Measurements from ENCODE around the gene GPR146. TPM values are rescaled to one million over a fixed set of nuclear protein-coding genes. Genes with fewer than 3 reads are reported as not detected.

Gene GPR146
- total RNA-seq, 8 experiments from 2014 or later, result 1.00 to 4.6 (median 1.4) TPM

DNA sequence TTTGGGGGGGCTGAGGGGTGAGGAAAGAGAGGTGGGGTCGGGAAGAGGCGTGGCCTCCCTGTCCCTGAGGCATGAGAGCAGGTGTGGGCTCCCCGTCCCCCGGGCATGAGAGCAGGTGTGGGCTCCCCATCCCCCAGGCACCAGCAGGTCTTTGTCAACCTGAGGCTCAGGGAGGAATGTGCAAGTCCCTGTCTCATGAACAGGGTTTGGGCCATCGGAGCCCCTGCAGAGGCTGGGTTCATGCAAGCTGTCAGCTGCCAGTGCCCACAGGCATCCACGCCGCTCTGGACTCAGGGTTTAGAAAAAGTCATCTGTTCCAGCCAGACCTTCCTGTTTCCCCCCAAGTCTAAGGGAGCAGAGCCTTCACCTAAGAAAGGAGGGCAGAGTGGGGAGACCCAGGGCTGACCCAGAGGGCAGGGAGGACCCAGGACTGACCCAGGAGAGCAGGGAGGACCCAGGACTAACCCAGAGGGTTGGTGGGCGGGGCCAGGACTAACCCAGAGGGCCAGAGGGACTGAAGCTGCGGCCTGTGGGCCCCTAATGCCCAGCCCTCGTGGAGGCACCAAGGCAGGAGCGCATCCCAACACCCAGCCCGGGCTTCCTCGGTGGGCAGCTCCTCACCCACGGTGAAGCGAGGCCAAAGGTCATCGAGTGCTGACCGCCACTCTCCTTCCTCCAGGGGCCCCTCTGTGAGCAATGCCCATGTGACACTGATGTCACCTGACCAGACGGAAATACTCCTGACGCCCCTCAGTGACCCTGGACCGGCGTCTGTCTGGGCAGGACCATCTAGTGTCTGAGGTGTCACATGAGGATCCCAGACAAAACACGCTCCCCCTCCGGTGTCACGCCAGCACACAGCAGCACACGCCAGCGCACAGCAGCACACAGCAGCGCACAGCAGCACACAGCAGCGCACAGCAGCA is 28.9 kb upstream of the GPR146 start:
- in situ Hi-C loops (cut with MboI; ENCODE audit: low pct_unique_long_range_greater_than_20kb in 2 of 9, low sequenced_read_pairs in 9 of 9, unreplicated experiment in 9 of 9), result no loop called here
- Histone ChIP-seq H3K4me1 (replicated peaks in 1 of 2) (peaks cover 6 to 11% of the 10 kb centered on the region in 2 donors), H3K27ac (peak overlapping the region in 1 of 2 donors; percentile 37), H3K4me3 (no peak overlapping the region)
- peak in 5 of 8 experiments; percentile 43 to 66 (median 55) for ATAC-seq (replicated peaks in 6 of 8)
- 72 to 100% (median 90%) methylated on average over 1 to 5 of the region's 28 CpGs; no CpG with 5 or more reads in 4 of the 10 experiments for WGBS, 10 experiments

DNA sequence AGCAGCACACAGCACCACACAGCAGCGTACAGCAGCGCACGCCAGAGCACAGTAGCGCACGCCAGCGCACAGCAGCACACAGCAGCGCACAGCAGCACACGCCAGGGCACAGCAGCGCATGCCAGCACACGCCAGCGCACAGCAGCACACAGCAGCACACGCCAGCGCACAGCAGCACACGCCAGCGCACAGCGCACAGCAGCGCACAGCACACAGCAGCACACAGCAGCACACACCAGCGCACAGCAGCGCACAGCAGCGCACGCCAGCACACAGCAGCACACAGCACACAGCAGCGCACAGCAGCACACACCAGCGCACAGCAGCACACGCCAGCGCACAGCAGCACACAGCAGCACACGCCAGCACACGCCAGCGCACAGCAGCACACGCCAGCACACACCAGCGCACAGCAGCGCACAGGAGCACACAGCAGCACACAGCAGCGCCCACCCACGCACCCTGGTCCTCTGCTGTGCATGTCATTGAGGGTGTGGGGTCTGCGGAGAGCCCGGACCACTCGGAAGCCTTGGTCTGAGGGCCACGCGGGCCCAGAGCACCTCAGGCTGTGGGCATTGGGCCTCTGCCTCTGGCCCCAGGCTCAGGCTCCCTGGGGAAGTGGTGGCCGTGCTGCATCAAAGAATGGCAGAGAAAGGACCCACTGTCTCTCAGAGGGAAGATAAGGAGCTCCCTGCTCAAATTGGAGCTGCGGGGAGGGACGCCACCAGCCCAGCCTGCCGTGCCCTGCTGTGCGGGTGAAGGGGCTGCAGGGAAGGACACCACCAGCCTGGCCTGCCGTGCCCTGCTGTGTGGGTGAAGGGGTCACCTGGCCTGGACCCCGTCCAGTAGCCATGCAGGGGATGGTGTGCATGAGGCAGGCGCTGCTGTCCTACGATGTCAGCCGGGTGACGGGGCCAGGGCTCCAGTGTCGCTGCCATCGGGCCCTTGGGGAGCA is 27.5 kb upstream of the GPR146 start:
- in situ Hi-C loops (cut with MboI; ENCODE audit: low pct_unique_long_range_greater_than_20kb in 2 of 9, low sequenced_read_pairs in 9 of 9, unreplicated experiment in 9 of 9), result no loop called here
- H3K27ac ChIP-seq, result no peak overlapping the region
- 82 to 100% (median 90%) methylated on average over 2 to 5 of the region's 51 CpGs; no CpG with 5 or more reads in 5 of the 10 experiments for WGBS, 10 experiments
- H3K4me1 ChIP-seq (replicated peaks in 1 of 2), result peaks cover 4 to 7% of the 10 kb centered on the region in 2 donors
- no peak for ATAC-seq (replicated peaks in 6 of 8)
- H3K4me3 ChIP-seq, result no peak overlapping the region

DNA sequence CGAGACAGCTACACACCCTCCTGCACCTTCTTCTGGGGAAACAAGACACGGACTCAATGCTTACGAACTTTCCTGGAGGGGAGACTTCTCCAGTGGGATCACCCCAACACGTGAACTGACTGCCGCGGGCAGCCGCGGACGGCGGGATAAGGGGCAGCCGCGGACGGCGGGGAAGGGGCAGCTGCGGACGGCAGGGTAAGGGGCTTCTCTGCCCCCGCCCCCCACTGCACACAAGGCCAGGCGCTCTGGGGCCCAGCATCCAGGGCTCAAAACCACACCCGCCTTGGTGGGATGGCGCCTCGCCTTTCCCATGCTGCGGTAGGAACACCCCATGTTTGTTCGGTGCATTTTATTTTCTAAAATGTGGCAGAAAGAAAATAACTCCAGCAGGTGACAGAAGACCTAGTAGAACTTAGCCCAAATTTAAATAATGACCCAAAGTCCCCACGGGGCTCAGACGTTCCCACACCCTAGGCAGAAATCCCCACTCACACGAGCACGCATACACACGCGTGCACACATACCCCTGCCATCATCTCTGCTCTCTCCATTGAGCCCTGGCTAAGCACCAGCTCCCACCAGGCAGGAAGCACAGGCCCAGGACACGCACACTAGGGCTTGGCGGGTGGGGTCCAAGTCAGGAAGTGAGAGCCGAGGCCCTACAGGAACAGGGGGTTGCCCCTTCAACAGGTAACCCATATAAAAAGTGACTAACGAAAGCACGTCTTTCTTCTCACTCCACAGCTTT is 26.6 kb upstream of the GPR146 start:
- peaks cover 4 to 7% of the 10 kb centered on the region in 2 donors for H3K4me1 ChIP-seq (replicated peaks in 1 of 2)
- no peak overlapping the region for H3K4me3 ChIP-seq
- WGBS, 10 experiments, result 40 to 100% (median 92%) methylated on average over 1 to 13 of the region's 34 CpGs; no CpG with 5 or more reads in 4 of the 10 experiments
- H3K27ac ChIP-seq, result no peak overlapping the region
- no peak for ATAC-seq (replicated peaks in 6 of 8)
- in situ Hi-C loops (cut with MboI; ENCODE audit: low pct_unique_long_range_greater_than_20kb in 2 of 9, low sequenced_read_pairs in 9 of 9, unreplicated experiment in 9 of 9), result no loop called here

DNA sequence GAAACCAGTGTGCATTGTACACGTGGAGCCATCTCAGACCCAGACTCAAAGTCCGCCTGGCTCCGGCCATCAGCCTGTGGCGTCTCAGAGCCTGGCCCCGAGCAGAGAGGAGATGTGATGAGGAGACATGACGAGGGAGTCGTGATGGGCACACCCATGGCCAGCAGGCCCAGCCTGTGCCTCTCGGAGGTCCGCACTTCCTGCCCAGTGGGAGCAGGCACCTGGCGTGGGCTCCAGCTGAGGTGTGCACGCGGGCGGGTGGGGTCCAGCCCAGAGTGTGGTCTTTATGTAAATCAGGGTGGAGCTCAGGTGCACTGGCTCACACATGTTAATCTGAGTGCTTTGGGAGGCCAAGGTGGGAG is 26.0 kb upstream of the GPR146 start:
- WGBS, 10 experiments, result 89 to 100% (median 95%) methylated on average over 2 to 8 of the region's 13 CpGs; no CpG with 5 or more reads in 6 of the 10 experiments
- Histone ChIP-seq H3K27ac (no peak overlapping the region), H3K4me3 (no peak overlapping the region), H3K4me1 (replicated peaks in 1 of 2) (peaks cover 4 to 7% of the 10 kb centered on the region in 2 donors)
- ATAC-seq (replicated peaks in 6 of 8), result no peak
- in situ Hi-C loops (cut with MboI; ENCODE audit: low pct_unique_long_range_greater_than_20kb in 2 of 9, low sequenced_read_pairs in 9 of 9, unreplicated experiment in 9 of 9), result no loop called here

DNA sequence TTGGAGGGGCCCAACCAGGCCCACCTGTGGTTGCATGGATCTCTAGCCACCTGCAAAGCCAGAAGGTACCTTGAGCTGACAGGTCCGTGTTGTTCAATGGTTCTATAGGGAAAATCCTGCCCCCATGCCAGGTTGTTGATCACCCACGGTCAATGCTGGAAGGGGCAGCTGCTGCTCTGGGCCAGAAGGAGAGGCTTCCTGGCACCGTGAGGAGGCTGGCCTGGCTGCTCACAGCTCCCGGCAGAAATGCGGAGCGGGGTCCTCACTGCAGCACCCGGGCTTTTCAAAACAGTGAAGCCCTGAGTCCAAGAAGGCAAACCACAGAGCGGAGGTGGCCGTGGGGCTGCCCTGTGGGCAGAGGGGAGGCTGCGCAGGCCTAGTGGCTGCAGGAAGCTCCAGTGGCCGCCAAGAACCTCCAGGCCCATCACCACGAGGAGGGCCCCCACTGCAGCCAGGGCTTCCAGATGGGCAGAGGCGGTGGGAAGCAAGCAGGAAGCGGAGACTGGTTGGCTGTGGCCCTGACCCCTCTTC is 25.0 kb upstream of the GPR146 start:
- Histone ChIP-seq H3K4me3 (no peak overlapping the region), H3K27ac (no peak overlapping the region), H3K4me1 (replicated peaks in 1 of 2) (peaks cover 4 to 5% of the 10 kb centered on the region in 2 donors)
- 89 to 100% (median 97%) methylated on average over 1 to 3 of the region's 14 CpGs; no CpG with 5 or more reads in 6 of the 10 experiments for WGBS, 10 experiments
- in situ Hi-C loops (cut with MboI; ENCODE audit: low pct_unique_long_range_greater_than_20kb in 2 of 9, low sequenced_read_pairs in 9 of 9, unreplicated experiment in 9 of 9), result no loop called here
- ATAC-seq (replicated peaks in 6 of 8), result no peak

DNA sequence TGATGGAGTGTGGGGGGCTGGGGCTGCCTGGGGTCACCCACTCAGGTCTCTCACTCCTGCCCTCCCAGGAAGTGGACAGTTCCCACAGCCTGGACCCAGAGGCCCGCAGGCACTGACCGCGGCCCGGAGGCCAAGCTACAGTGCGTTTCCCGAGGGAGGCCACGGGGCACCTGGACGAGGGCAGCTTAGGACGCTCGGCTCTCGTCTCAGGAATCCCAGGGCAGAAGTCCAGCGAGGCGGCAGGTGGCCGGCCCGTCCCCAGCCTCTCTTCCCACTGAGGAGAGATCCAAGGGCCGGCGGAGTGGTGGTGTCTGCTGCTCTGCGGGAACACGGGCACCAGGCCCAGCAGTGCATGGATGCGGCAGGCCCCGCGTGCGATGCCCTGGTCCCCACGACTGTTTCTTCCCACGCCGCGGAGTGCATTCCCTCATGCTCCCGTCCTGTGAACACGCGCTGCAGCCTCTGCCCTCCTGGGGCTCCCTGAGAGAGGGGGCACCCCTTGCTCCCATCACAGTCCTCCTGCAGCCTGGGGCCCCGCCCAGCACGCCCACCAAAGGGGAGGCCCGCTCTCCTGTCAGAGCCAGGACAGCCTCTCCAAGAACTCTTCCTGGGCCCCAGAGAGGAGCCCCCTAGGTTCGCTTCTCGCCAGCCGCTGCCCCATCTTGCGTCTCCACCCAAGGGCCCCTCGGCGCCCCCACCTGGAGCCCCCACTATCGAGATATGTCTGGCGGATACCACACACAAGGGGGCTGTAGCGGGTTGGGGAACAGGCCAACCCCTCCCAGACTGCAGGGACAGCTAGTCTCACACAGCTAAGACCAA is 24.3 kb upstream of the GPR146 start:
- in situ Hi-C loops (cut with MboI; ENCODE audit: low pct_unique_long_range_greater_than_20kb in 2 of 9, low sequenced_read_pairs in 9 of 9, unreplicated experiment in 9 of 9), result no loop called here
- H3K27ac ChIP-seq, result no peak overlapping the region
- no peak for ATAC-seq (replicated peaks in 6 of 8)
- 90 to 97% methylated on average over 2 to 13 of the region's 42 CpGs; no CpG with 5 or more reads in 8 of the 10 experiments for WGBS, 10 experiments
- peaks cover 5 to 10% of the 10 kb centered on the region in 2 donors for H3K4me1 ChIP-seq (replicated peaks in 1 of 2)
- no peak overlapping the region for H3K4me3 ChIP-seq

DNA sequence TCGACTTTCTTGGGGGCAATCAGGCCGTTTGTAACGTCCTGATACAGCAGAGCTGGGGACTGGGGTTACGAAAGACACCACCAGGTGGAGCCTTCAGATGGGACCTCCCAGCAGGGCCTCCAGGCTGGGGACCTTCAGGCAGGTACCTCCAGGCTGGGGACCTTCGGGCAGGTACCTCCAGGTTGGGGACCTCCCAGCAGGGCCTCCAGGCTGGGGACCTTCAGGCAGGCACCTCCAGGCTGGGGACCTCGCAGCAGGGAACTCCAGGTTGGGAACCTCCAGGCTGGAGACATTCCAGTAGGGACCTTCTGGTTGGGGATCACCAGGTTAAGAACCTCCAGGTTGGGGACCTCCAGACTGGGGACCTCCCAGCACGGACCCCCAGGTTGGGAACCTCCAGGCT is 23.5 kb upstream of the GPR146 start:
- H3K27ac ChIP-seq, result no peak overlapping the region
- H3K4me1 ChIP-seq (replicated peaks in 1 of 2), result peaks cover 3 to 11% of the 10 kb centered on the region in 2 donors
- H3K4me3 ChIP-seq, result no peak overlapping the region
- peak in 1 of 8 experiments; percentile 9 for ATAC-seq (replicated peaks in 6 of 8)
- WGBS, 10 experiments, result 80 to 100% (median 100%) methylated on average over 1 of the region's 7 CpGs; no CpG with 5 or more reads in 6 of the 10 experiments
- in situ Hi-C loops (cut with MboI; ENCODE audit: low pct_unique_long_range_greater_than_20kb in 2 of 9, low sequenced_read_pairs in 9 of 9, unreplicated experiment in 9 of 9), result no loop called here

DNA sequence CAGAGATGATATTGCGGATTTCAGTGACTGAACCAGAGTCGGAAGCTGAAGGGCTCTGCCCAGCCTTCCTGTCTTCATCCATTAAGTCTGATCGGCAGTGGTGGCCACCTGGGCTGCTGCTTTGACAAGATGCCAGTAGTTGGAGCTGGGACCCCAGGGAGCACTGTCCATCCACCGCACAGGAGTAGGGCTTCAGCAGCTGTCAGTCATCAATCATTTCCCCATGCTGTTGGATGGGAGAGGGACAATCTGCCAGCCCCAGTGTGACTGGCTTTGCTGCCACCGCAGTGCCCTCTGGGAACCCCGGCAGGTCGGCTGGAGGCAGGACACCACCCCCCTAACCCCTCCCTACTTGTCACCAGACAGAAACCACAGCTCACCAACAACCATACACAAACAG is 23.0 kb upstream of the GPR146 start:
- WGBS, 10 experiments, result 80 to 100% (median 92%) methylated on average over 1 to 3 of the region's 7 CpGs; no CpG with 5 or more reads in 6 of the 10 experiments
- Histone ChIP-seq H3K4me3 (no peak overlapping the region), H3K4me1 (replicated peaks in 1 of 2) (peaks cover 9 to 16% of the 10 kb centered on the region in 2 donors), H3K27ac (no peak overlapping the region)
- in situ Hi-C loops (cut with MboI; ENCODE audit: low pct_unique_long_range_greater_than_20kb in 2 of 9, low sequenced_read_pairs in 9 of 9, unreplicated experiment in 9 of 9), result no loop called here
- no peak for ATAC-seq (replicated peaks in 6 of 8)

DNA sequence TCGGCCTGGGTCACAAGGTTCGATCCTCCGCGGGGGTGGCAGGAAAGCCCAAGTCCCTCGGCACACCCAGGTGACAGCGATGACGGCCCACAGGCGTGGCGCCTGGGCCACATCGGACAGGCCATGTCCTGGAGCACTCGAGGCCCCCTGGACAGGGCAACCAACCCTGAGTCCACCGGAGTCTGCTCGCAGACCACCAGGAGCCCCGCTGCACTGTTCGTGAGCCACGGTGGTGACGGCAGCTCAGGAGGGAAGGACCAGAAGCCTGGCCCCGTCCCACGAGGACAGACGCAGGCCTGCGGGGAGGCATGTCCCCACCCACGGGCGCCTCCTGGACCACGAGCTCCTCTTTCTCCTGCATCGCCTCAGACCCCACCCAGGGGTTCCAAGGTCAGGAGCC is 22.4 kb upstream of the GPR146 start:
- H3K4me3 ChIP-seq, result no peak overlapping the region

DNA sequence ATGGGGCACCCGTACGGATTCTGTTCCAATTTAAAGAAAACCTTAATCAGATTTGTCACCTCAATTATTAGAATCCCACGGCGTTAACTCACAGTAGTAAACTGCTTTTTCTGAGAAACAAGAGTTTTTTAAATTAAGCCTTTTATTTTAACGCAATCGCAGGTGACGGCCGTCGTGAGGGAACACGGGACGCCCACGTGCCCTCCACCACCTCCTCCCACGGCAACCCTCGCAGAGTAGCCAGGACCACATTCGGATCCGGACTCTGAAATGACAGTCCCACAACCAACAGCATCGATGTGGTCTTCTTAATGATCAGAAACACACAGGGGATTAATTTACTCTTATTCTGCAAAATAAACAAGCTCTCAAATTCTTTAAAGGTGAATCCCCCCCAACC is 22.0 kb upstream of the GPR146 start:
- ATAC-seq (replicated peaks in 6 of 8), result no peak
- Histone ChIP-seq H3K4me1 (replicated peaks in 1 of 2) (peaks cover 14 to 21% of the 10 kb centered on the region in 2 donors), H3K4me3 (no peak overlapping the region), H3K27ac (no peak overlapping the region)
- in situ Hi-C loops (cut with MboI; ENCODE audit: low pct_unique_long_range_greater_than_20kb in 2 of 9, low sequenced_read_pairs in 9 of 9, unreplicated experiment in 9 of 9), result no loop called here
- 90 to 100% (median 96%) methylated on average over 2 to 16 of the region's 17 CpGs; no CpG with 5 or more reads in 4 of the 10 experiments for WGBS, 10 experiments

More for the DNA sequence above, 22.4 kb upstream of the GPR146 start:
- 85 to 95% methylated on average over 4 to 11 of the region's 25 CpGs; no CpG with 5 or more reads in 8 of the 10 experiments for WGBS, 10 experiments
- in situ Hi-C loops (cut with MboI; ENCODE audit: low pct_unique_long_range_greater_than_20kb in 2 of 9, low sequenced_read_pairs in 9 of 9, unreplicated experiment in 9 of 9), result no loop called here
- no peak for ATAC-seq (replicated peaks in 6 of 8)
- Histone ChIP-seq H3K27ac (no peak overlapping the region), H3K4me1 (replicated peaks in 1 of 2) (peaks cover 14 to 21% of the 10 kb centered on the region in 2 donors)

DNA sequence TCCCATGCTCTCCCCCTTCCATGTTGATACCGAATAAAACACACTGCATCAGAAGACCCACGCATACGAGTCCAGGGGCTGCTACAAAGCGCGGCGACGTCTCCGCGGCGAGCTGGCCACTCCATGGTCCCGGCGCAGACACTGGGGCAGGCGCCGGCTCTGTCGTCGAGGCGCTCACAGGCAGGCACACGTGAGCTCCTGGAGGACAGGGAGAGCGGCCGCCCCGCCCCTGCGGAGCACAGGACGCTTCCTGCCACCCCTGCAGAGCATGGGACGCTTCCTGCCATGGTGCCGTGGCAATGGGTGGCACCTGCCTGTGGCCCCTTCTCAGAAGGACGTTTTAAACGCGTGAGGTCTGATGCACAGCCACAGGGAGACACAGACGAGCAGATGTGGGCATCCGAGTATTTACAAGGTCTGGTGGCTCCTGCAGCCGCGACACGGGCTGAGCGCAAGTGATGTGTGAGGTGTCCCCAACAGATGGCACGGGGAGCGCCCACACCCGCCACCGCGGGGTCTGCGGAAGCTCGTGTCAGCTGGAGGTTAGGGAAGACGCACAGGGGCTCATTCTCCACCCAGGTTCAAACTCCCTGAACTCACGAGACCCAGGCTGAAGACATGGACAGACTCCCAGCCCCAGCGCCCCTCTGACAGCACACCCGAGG is 21.4 kb upstream of the GPR146 start:
- in situ Hi-C loops (cut with MboI; ENCODE audit: low pct_unique_long_range_greater_than_20kb in 2 of 9, low sequenced_read_pairs in 9 of 9, unreplicated experiment in 9 of 9), result no loop called here
- 88 to 90% (median 89%) methylated on average over 2 to 16 of the region's 45 CpGs; no CpG with 5 or more reads in 7 of the 10 experiments for WGBS, 10 experiments
- Histone ChIP-seq H3K4me1 (replicated peaks in 1 of 2) (peaks cover 14 to 21% of the 10 kb centered on the region in 2 donors), H3K4me3 (no peak overlapping the region), H3K27ac (no peak overlapping the region)
- no peak for ATAC-seq (replicated peaks in 6 of 8)
